Tibial nerve (tissue), 4 donors: Measurements from ENCODE around the gene CSF2. TPM values are rescaled to one million over a fixed set of nuclear protein-coding genes. Genes with fewer than 3 reads are reported as not detected.
"Not testable (repeated sequence)": the region's sequence is repeated elsewhere in the genome, so short reads cannot be mapped to it uniquely, and the experiment has no call there.

Experiments
- DNase-seq, 2 donors: peaks; one replicate each; pipeline ENCODE4 v3.0.0-alpha.2; 2019; ENCODE audit warnings: low spot score in 2 of 2
- H3K27ac ChIP-seq, 4 donors: fragments of 200-600 bp; sonication (generic) in 3 of 4; one replicate each; pipeline ENCODE4 v1.5.1; 2017 to 2019; ENCODE audit warnings: mild to moderate bottlenecking in 1 of 4
- H3K27me3 ChIP-seq, 2 donors: fragments of 200-600 bp; sonication (generic) in 1 of 2; one replicate each; pipeline versions ENCODE4 v1.5.1 to v1.6.0; 2017 to 2019
- H3K36me3 ChIP-seq, 3 donors: fragments of 200-600 bp; sonication (generic); one replicate each; pipeline ENCODE4 v1.5.1; 2018 to 2019
- H3K4me1 ChIP-seq, 4 donors: fragments of 200-600 bp; sonication (generic) in 3 of 4; one replicate each; pipeline ENCODE4 v1.5.1; 2017 to 2019
- H3K4me3 ChIP-seq, 4 donors: fragments of 200-600 bp; sonication (generic) in 3 of 4; one replicate each; pipeline ENCODE4 v1.5.1; 2017 to 2019; ENCODE audit warnings: mild to moderate bottlenecking in 1 of 4, moderate library complexity in 1 of 4
- H3K9me3 ChIP-seq, 4 donors: fragments of 200-600 bp; sonication (generic) in 3 of 4; one replicate each; pipeline ENCODE4 v1.5.1; 2017 to 2019
- CTCF ChIP-seq, 5 experiments: fragments of 200-600 bp in 3 of 5; fragments of 450-650 bp in 2 of 5; sonication (generic) in 3 of 5; IDR thresholded peaks; one replicate each; pipeline ENCODE4 v1.5.1; 2016 to 2019; ENCODE audit warnings: antibody characterized with exemption in 5 of 5, mild to moderate bottlenecking in 3 of 5, moderate library complexity in 2 of 5
- EP300 ChIP-seq, 2 donors: sonication (generic); formaldehyde crosslinking; IDR thresholded peaks; one replicate each; pipeline ENCODE4 v1.6.1; 2017; ENCODE audit warnings: antibody characterized with exemption in 2 of 2, mild to moderate bottlenecking in 1 of 2
- POLR2A ChIP-seq, 2 donors: fragments of 450-650 bp; IDR thresholded peaks; one replicate each; pipeline ENCODE4 v1.6.1; 2017; ENCODE audit warnings: antibody characterized with exemption in 2 of 2, mild to moderate bottlenecking in 2 of 2, moderate library complexity in 2 of 2
- WGBS, 2 donors: methylation state at CpG; one replicate each; pipeline ENCODE4 v1.1.5; 2018; 5-methylcytosine and 5-hydroxymethylcytosine counted together
- total RNA-seq, 4 donors: library from RNA; depleted of rRNA; stranded (reverse); fragments of >200 nt; gene quantifications; one replicate each; pipeline ENCODE4 v1.1.0, GENCODE V29; 2016

Gene CSF2
- total RNA-seq, 4 donors from 2014 or later, result not detected

GRCh38 chr5:132114150-132115121, 40.8 kb downstream of the CSF2 start:
- H3K4me3 ChIP-seq, result no peak overlapping the region
- H3K27me3 ChIP-seq, result no peaks in the 10 kb centered on the region
- no peaks in the 10 kb centered on the region for H3K4me1 ChIP-seq
- H3K9me3 ChIP-seq, result peaks cover 0 to 9% (median 0%) of the 10 kb centered on the region in 4 donors
- WGBS, 2 donors, result 68 to 70% methylated on average over 4 of the region's 4 CpGs
- TF ChIP-seq CTCF (IDR thresholded peaks at IDR 0.05) (no peak), POLR2A (IDR thresholded peaks at IDR 0.05) (no peak), EP300 (IDR thresholded peaks at IDR 0.05) (no peak)
- no peak overlapping the region for H3K27ac ChIP-seq
- H3K36me3 ChIP-seq, result no peaks in the 10 kb centered on the region
- DNase-seq, result no peak

- Histone ChIP-seq H3K4me3 (no peak overlapping the region), H3K36me3 (no peaks in the 10 kb centered on the region), H3K27ac (no peak overlapping the region), H3K4me1 (no peaks in the 10 kb centered on the region), H3K27me3 (no peaks in the 10 kb centered on the region), H3K9me3 (peaks cover 0 to 9% (median 0%) of the 10 kb centered on the region in 4 donors)
- no peak for DNase-seq
- 93 to 98% methylated on average over 1 of the region's 1 CpG for WGBS, 2 donors
- TF ChIP-seq EP300 (IDR thresholded peaks at IDR 0.05) (no peak), CTCF (IDR thresholded peaks at IDR 0.05) (no peak), POLR2A (IDR thresholded peaks at IDR 0.05) (no peak)
Observed at GRCh38 chr5:132115375-132115774, 41.8 kb downstream of the CSF2 start.

DNA sequence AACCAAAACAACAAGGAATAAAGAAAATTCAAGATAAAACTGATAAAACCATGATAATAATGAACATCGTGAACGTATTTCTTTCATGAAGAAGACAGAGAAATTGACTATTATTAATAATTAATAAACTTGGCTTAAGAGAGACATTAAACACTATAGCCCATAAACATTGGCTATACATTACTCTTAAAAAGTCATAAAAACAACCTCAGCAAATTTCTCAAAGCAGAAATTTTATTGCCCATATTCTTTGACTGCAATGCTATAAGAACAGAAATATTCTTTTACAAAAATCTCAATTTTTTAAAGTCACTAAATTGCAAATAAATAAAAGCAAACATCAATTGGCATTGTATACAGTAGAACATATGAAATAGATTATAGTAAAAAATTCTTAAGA, 42.5 kb downstream of the CSF2 start:
- TF ChIP-seq EP300 (IDR thresholded peaks at IDR 0.05) (no peak), CTCF (IDR thresholded peaks at IDR 0.05) (no peak), POLR2A (IDR thresholded peaks at IDR 0.05) (no peak)
- no peaks in the 10 kb centered on the region for H3K4me1 ChIP-seq
- peaks cover 0 to 9% (median 0%) of the 10 kb centered on the region in 4 donors for H3K9me3 ChIP-seq
- DNase-seq, result no peak
- no peaks in the 10 kb centered on the region for H3K36me3 ChIP-seq
- no peak overlapping the region for H3K27ac ChIP-seq
- no peak overlapping the region for H3K4me3 ChIP-seq
- H3K27me3 ChIP-seq, result no peaks in the 10 kb centered on the region
- WGBS, 2 donors, result 91 to 93% methylated on average over 2 of the region's 2 CpGs

DNA sequence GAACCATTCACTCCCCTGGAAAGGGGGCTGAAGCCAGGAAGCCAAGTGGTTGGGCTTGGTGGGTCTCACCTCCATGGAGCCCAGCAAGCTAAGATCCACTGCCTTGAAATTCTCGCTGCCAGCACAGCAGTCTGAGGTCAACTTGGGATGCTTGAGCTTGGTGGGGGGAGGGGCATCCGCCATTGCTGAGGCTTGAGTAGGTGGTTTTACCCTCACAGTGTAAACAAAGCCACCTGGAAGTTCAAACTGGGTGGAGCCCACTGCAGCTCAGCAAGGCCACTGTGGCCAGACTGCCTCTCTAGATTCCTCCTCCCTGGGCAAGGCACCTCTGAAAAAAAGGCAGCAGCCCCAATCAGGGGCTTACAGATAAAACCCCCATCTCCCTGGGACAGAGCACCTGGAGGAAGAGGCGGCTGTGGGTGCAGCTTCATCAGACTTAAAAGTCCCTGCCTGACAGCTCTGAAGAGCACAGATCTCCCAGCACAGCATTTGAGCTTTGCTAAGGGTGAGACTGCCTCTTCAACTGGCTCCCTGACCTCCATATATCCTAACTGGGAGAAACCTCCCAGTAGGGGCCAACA, 43.4 kb downstream of the CSF2 start:
- WGBS, 2 donors, result 67 to 89% methylated on average over 3 of the region's 3 CpGs
- H3K27me3 ChIP-seq, H3K4me3 ChIP-seq, H3K36me3 ChIP-seq, DNase-seq, H3K4me1 ChIP-seq, H3K9me3 ChIP-seq, H3K27ac ChIP-seq: not testable (repeated sequence)

GRCh38 chr5:132120717-132121116, 47.1 kb downstream of the CSF2 start:
- peaks cover 0 to 14% (median 0%) of the 10 kb centered on the region in 4 donors for H3K9me3 ChIP-seq
- H3K4me1 ChIP-seq, H3K27ac ChIP-seq, H3K36me3 ChIP-seq, H3K4me3 ChIP-seq, DNase-seq, H3K27me3 ChIP-seq: not testable (repeated sequence)
- 69 to 75% methylated on average over 3 of the region's 3 CpGs for WGBS, 2 donors

GRCh38 chr5:132122971-132123370, 49.4 kb downstream of the CSF2 start:
- H3K4me3 ChIP-seq, H3K4me1 ChIP-seq, H3K27me3 ChIP-seq, H3K36me3 ChIP-seq, H3K27ac ChIP-seq, DNase-seq: not testable (repeated sequence)
- peaks cover 0 to 30% (median 0%) of the 10 kb centered on the region in 4 donors for H3K9me3 ChIP-seq
- 91 to 96% methylated on average over 3 of the region's 3 CpGs for WGBS, 2 donors

GRCh38 chr5:132123578-132123977, 50.0 kb downstream of the CSF2 start:
- H3K4me3 ChIP-seq, DNase-seq, H3K27me3 ChIP-seq, H3K36me3 ChIP-seq, H3K27ac ChIP-seq, H3K4me1 ChIP-seq: not testable (repeated sequence)
- 90 to 96% methylated on average over 4 of the region's 4 CpGs for WGBS, 2 donors
- peaks cover 0 to 36% (median 0%) of the 10 kb centered on the region in 4 donors for H3K9me3 ChIP-seq
